PC-3 (cell line): Measurements from ENCODE around the gene SYNE1. TPM values are rescaled to one million over a fixed set of nuclear protein-coding genes. Genes with fewer than 3 reads are reported as not detected.

Experiments used
- ATAC-seq: fragments of 200-7000 bp; cut with Tn5 transposase; 2 replicates; pipeline ENCODE4 v1.9.1; 2020; ENCODE audit warnings: mild to moderate bottlenecking, moderate library complexity
- BruUV-seq: library from RNA; stranded (reverse); fragments of 400-500 nt; replicated peaks from 2 replicates; lab custom pipeline; 2021; lab: Mats Ljungman, UMichigan
- CTCF ChIA-PET: fragments of 300-600 bp; sonication (Branson Sonifier 250); formaldehyde crosslinking; loops from one replicate; lab custom pipeline; 2022; ENCODE audit warnings: antibody characterized with exemption; lab: Charles Lee
- POLR2A ChIA-PET: fragments of 300-600 bp; sonication (Branson Sonifier 250); formaldehyde crosslinking; loops from one replicate; lab custom pipeline; 2022; ENCODE audit warnings: antibody characterized with exemption; ENCODE audit not compliant: unreplicated experiment; lab: Charles Lee
- DNase-seq: peaks from one replicate; pipeline ENCODE4 v3.0.0-alpha.2; 2015
- H2AFZ ChIP-seq: fragments of 300-600 bp; sonication (generic); 2 replicates; pipeline ENCODE4 v1.6.0; 2016; ENCODE audit warnings: antibody characterized with exemption, low read length
- H3F3A ChIP-seq: fragments of 300-600 bp; sonication (generic); one replicate; pipeline ENCODE4 v1.6.0; 2017; ENCODE audit warnings: antibody characterized with exemption, low read length, control low read depth, mild to moderate bottlenecking; ENCODE audit not compliant: unreplicated experiment
- H3K27ac ChIP-seq: fragments of 300-600 bp; sonication (generic); 2 replicates; pipeline ENCODE4 v1.5.1; 2016; ENCODE audit warnings: mild to moderate bottlenecking, low read length
- H3K27me3 ChIP-seq: fragments of 300-600 bp; sonication (generic); 2 replicates; pipeline ENCODE4 v1.6.1; 2016; ENCODE audit warnings: low read length, mixed read lengths
- H3K36me3 ChIP-seq: fragments of 300-600 bp; sonication (generic); 2 replicates; pipeline ENCODE4 v1.6.1; 2016; ENCODE audit warnings: low read depth, mixed run types, low read length, mixed read lengths
- H3K4me1 ChIP-seq: fragments of 300-600 bp; sonication (generic); 2 replicates; pipeline ENCODE4 v1.5.1; 2016; ENCODE audit warnings: low read length; ENCODE audit not compliant: insufficient read depth
- H3K4me2 ChIP-seq: fragments of 300-600 bp; sonication (generic); 2 replicates; pipeline ENCODE4 v1.6.0; 2016; ENCODE audit warnings: low read length
- H3K4me3 ChIP-seq: fragments of 300-600 bp; sonication (generic); 2 replicates; pipeline ENCODE4 v1.5.1; 2016; ENCODE audit warnings: mild to moderate bottlenecking, low read length, mixed read lengths
- H3K79me2 ChIP-seq: fragments of 300-600 bp; sonication (generic); 2 replicates; pipeline ENCODE4 v1.6.1; 2017; ENCODE audit warnings: low read length, mixed read lengths
- H3K9ac ChIP-seq: fragments of 300-600 bp; sonication (generic); 2 replicates; pipeline ENCODE4 v1.6.0; 2016; ENCODE audit warnings: mild to moderate bottlenecking, low read length
- H3K9me2 ChIP-seq: fragments of 300-600 bp; sonication (generic); replicated peaks from 2 replicates; pipeline ENCODE4 v1.6.1; 2016; ENCODE audit warnings: mixed run types, low read length, mixed read lengths
- H3K9me3 ChIP-seq: fragments of 300-600 bp; sonication (generic); 2 replicates; pipeline ENCODE4 v1.6.1; 2016; ENCODE audit warnings: low read length, mixed read lengths
- H4K20me1 ChIP-seq: fragments of 300-600 bp; sonication (generic); 2 replicates; pipeline ENCODE4 v1.6.1; 2016; ENCODE audit warnings: low read length, mixed read lengths
- CTCF ChIP-seq: fragments of 300-600 bp; sonication (generic); conservative IDR thresholded peaks from 2 replicates; pipeline ENCODE4 v1.5.1; 2017; ENCODE audit warnings: antibody characterized with exemption, low read depth, mild to moderate bottlenecking, low read length
- EZH2 ChIP-seq: fragments of 300-600 bp; sonication (generic); IDR thresholded peaks from one replicate; pipeline ENCODE4 v1.6.1; 2017; ENCODE audit warnings: antibody characterized with exemption, mild to moderate bottlenecking, low read length; ENCODE audit not compliant: unreplicated experiment
- EZH2phosphoT487 ChIP-seq: fragments of 300-600 bp; sonication (generic); IDR thresholded peaks from 2 replicates; pipeline ENCODE4 v1.6.1; 2018; ENCODE audit warnings: mild to moderate bottlenecking, antibody characterized with exemption, low read length, borderline replicate concordance
- intact Hi-C: fragments of 100-400 bp; cut with micrococcal nuclease; formaldehyde crosslinking; loops from 2 replicates; pipeline ENCODE4 v1.9.0; 2023
- total RNA-seq: library from RNA; depleted of rRNA; stranded (reverse); fragments of >200 nt; gene quantifications from 2 replicates; pipeline ENCODE4 v1.2.3, GENCODE V29; 2014

SYNE1 gene
- total RNA-seq, 1 experiment from 2014 or later = 16.7 TPM

DNA sequence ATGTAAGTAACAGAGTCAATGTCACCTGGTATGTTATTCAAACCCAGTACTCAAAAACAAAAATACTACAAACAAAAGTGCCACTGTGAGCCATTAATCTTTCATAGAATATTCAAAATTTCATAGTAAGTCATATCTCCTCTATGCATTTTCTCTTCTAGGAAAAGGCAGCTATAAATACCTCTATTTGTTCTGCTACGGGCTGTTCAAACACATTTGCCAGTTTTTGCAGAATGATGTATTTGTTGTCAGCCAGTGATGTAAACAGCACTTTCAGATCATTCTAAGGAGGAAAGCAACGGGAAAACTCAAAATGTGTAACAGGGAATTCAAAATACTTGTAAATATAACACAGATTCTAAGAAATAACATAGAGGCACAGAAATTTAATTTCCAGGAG is 388.2 kb downstream of the SYNE1 start:
- H3K9me3 ChIP-seq = no peaks in the 10 kb centered on the region
- no peaks in the 10 kb centered on the region for H3K36me3 ChIP-seq
- H3K27me3 ChIP-seq = no peaks in the 10 kb centered on the region
- H3K79me2 ChIP-seq = no peaks in the 10 kb centered on the region
- H3K4me1 ChIP-seq = no peaks in the 10 kb centered on the region
- H3K9ac ChIP-seq = no peak overlapping the region
- intact Hi-C loops = no loop called here
- H3F3A ChIP-seq = no peaks in the 10 kb centered on the region
- no peak overlapping the region for H3K27ac ChIP-seq
- ATAC-seq (no peak), DNase-seq (no peak)
- no peaks in the 10 kb centered on the region for H4K20me1 ChIP-seq
- ChIA-PET POLR2A (no interaction called here), CTCF (no interaction called here)
- TF ChIP-seq EZH2 (no peak), EZH2phosphoT487 (no peak), CTCF (no peak)
- H3K4me2 ChIP-seq = no peak overlapping the region
- H3K9me2 ChIP-seq = no peaks in the 10 kb centered on the region
- no peak overlapping the region for H3K4me3 ChIP-seq
- H2AFZ ChIP-seq = no peak overlapping the region
- no TSS peak for BruUV-seq

- Histone ChIP-seq H3K27ac (no peak overlapping the region), H3K4me3 (no peak overlapping the region), H3K9me2 (no peaks in the 10 kb centered on the region), H3K79me2 (no peaks in the 10 kb centered on the region), H3K4me1 (no peaks in the 10 kb centered on the region), H4K20me1 (no peaks in the 10 kb centered on the region), H2AFZ (no peak overlapping the region), H3K27me3 (no peaks in the 10 kb centered on the region), H3K9me3 (no peaks in the 10 kb centered on the region), H3F3A (no peaks in the 10 kb centered on the region), H3K9ac (no peak overlapping the region), H3K36me3 (no peaks in the 10 kb centered on the region), H3K4me2 (no peak overlapping the region)
- ChIA-PET POLR2A (no interaction called here), CTCF (no interaction called here)
- no TSS peak for BruUV-seq
- intact Hi-C loops = no loop called here
- no peak for TF ChIP-seq CTCF
- ATAC-seq (no peak), DNase-seq (no peak)
Observed at GRCh38 chr6:152246554-152247337, 390.4 kb downstream of the SYNE1 start.

GRCh38 chr6:152244998-152245630 is 392.0 kb downstream of the SYNE1 start:
- intact Hi-C loops = no loop called here
- Histone ChIP-seq H3K4me1 (no peaks in the 10 kb centered on the region), H3F3A (no peaks in the 10 kb centered on the region), H4K20me1 (no peaks in the 10 kb centered on the region), H3K9ac (no peak overlapping the region), H3K4me2 (no peak overlapping the region), H3K27me3 (no peaks in the 10 kb centered on the region), H3K4me3 (no peak overlapping the region), H3K36me3 (no peaks in the 10 kb centered on the region), H3K27ac (no peak overlapping the region), H3K9me3 (no peaks in the 10 kb centered on the region), H2AFZ (no peak overlapping the region), H3K9me2 (no peaks in the 10 kb centered on the region), H3K79me2 (no peaks in the 10 kb centered on the region)
- TF ChIP-seq CTCF (no peak), EZH2 (no peak), EZH2phosphoT487 (no peak)
- DNase-seq (no peak), ATAC-seq (no peak)
- no TSS peak for BruUV-seq
- POLR2A ChIA-PET = no interaction called here
- CTCF ChIA-PET = no interaction called here
